K562 (cell line): ENCODE results near the gene SUN5. TPM values are rescaled to one million over a fixed set of nuclear protein-coding genes. Genes with fewer than 3 reads are reported as not detected.

Source experiments
- ATAC-seq: fragments of 200-7000 bp; cut with Tn5 transposase; 3 replicates; pipeline ENCODE4 v1.9.1; 2020; ENCODE audit warnings: moderate library complexity
- BruUV-seq: library from RNA; stranded (reverse); fragments of 400-500 nt; replicated peaks from 2 replicates; lab custom pipeline; 2021; lab: Mats Ljungman, UMichigan
- CTCF ChIA-PET: fragments of 300-600 bp; formaldehyde crosslinking; extraction: SDS; loops from one replicate; lab custom pipeline; 2021; ENCODE audit warnings: low intra/inter-chr PET ratio; lab: Yijun Ruan, JAX
- POLR2A ChIA-PET: fragments of 300-600, 350-650 bp; sonication (Branson Sonifier 250); formaldehyde crosslinking; extraction: SDS; loops from one replicate; lab custom pipeline; 2021; ENCODE audit warnings: antibody characterized with exemption, inconsistent platforms; lab: Yijun Ruan, JAX
- DNase-seq, 4 experiments: peaks; one replicate each; pipeline versions ENCODE4 v3.0.0 to v3.0.0-alpha.2; 2011 to 2018; ENCODE audit warnings: low spot score in 3 of 4, mixed read lengths in 3 of 4; ENCODE audit errors: extremely low read depth in 1 of 4
- FAIRE-seq: peaks from 2 replicates; lab custom pipeline; 2011; peaks lifted over from hg19 to GRCh38; lab: Jason Lieb, UNC
- H2AFZ ChIP-seq: 2 replicates; pipeline ENCODE4 v1.6.0; 2011; ENCODE audit warnings: low read depth, low read length, control low read depth, inconsistent platforms
- H3K27ac ChIP-seq: fragments of 200-600 bp; 3 replicates; pipeline ENCODE4 v1.8.0; 2011; ENCODE audit warnings: low read depth, mild to moderate bottlenecking, control low read depth, inconsistent platforms, low read length, moderate library complexity, mixed read lengths; ENCODE audit errors: extremely low read depth
- H3K27me3 ChIP-seq, 2 experiments: fragments of 300-600 bp in 1 of 2; 2 replicates in 1 of 2; 3 replicates in 1 of 2; pipeline versions ENCODE4 v1.6.0 to v1.8.0; 2011; ENCODE audit warnings: inconsistent platforms in 2 of 2, low read length in 2 of 2, mild to moderate bottlenecking in 1 of 2, mixed read lengths in 1 of 2, moderate library complexity in 1 of 2; ENCODE audit not compliant: control insufficient read depth in 2 of 2, insufficient read depth in 2 of 2
- H3K36me3 ChIP-seq: fragments of 300-600 bp; 3 replicates; pipeline ENCODE4 v1.8.0; 2011; ENCODE audit warnings: mild to moderate bottlenecking, low read length, inconsistent platforms; ENCODE audit not compliant: control insufficient read depth, insufficient read depth
- H3K4me1 ChIP-seq, 2 experiments: fragments of 200-600 bp in 1 of 2; replicated peaks in 1 of 2; 2 replicates in 1 of 2; 3 replicates in 1 of 2; pipeline versions ENCODE4 v1.5.1 to v1.8.0; 2011; ENCODE audit warnings: inconsistent platforms in 2 of 2, low read length in 2 of 2, mild to moderate bottlenecking in 1 of 2, mixed read lengths in 1 of 2, moderate library complexity in 1 of 2; ENCODE audit not compliant: control insufficient read depth in 2 of 2, insufficient read depth in 2 of 2
- H3K4me2 ChIP-seq: 2 replicates; pipeline ENCODE4 v1.6.1; 2011; ENCODE audit warnings: low read length, control low read depth, inconsistent platforms, mixed read lengths; ENCODE audit not compliant: insufficient read depth
- H3K4me3 ChIP-seq: fragments of 200-600 bp; sonication (generic), shearing (Covaris generic); 2 replicates; pipeline ENCODE4 v1.5.1; 2016; ENCODE audit warnings: control low read depth, inconsistent platforms
- H3K79me2 ChIP-seq: fragments of 200-600 bp; 3 replicates; pipeline ENCODE4 v1.8.0; 2011; ENCODE audit warnings: low read length, inconsistent platforms; ENCODE audit not compliant: control insufficient read depth, insufficient read depth
- H3K9ac ChIP-seq, 2 experiments: 2 replicates each; pipeline versions ENCODE4 v1.6.0 to v1.6.1; 2011; ENCODE audit warnings: low read depth in 2 of 2, low read length in 2 of 2, control low read depth in 1 of 2, inconsistent platforms in 1 of 2, mild to moderate bottlenecking in 1 of 2, mixed read lengths in 1 of 2; ENCODE audit not compliant: insufficient read depth in 1 of 2
- H3K9me1 ChIP-seq: one replicate; pipeline ENCODE4 v1.6.0; 2011; ENCODE audit warnings: inconsistent platforms, mild to moderate bottlenecking, low read length, moderate library complexity; ENCODE audit not compliant: control insufficient read depth, insufficient read depth
- H3K9me3 ChIP-seq: replicated peaks from 2 replicates; pipeline ENCODE4 v1.5.1; 2011; ENCODE audit warnings: low read depth, low read length, inconsistent platforms; ENCODE audit not compliant: control insufficient read depth, insufficient read depth
- H4K20me1 ChIP-seq: replicated peaks from 2 replicates; pipeline ENCODE4 v1.6.1; 2011; ENCODE audit warnings: low read length, inconsistent platforms, mixed read lengths; ENCODE audit not compliant: control insufficient read depth, insufficient read depth
- BCOR ChIP-seq: fragments of 450-650 bp; IDR thresholded peaks from 2 replicates; pipeline ENCODE4 v1.6.1; 2016
- BRD9 ChIP-seq: fragments of 450-650 bp; IDR thresholded peaks from 2 replicates; pipeline ENCODE4 v1.6.1; 2018; ENCODE audit warnings: low read depth; ENCODE audit not compliant: partially characterized antibody
- DNMT1 ChIP-seq: fragments of 450-650 bp; IDR thresholded peaks from 2 replicates; pipeline ENCODE4 v1.6.1; 2016; ENCODE audit warnings: antibody characterized with exemption, mild to moderate bottlenecking
- NCOA4 ChIP-seq: fragments of 450-650 bp; IDR thresholded peaks from 2 replicates; pipeline ENCODE4 v1.6.1; 2018; ENCODE audit warnings: mild to moderate bottlenecking; ENCODE audit not compliant: partially characterized antibody
- RBM25 ChIP-seq: fragments of 200-400 bp; formaldehyde crosslinking; IDR thresholded peaks from 2 replicates; pipeline ENCODE4 v1.6.1; 2018; ENCODE audit warnings: low read length, low read depth, moderate library complexity; ENCODE audit not compliant: severe bottlenecking
- SMARCA5 ChIP-seq: fragments of 450-650 bp; IDR thresholded peaks from 2 replicates; pipeline ENCODE4 v1.6.1; 2016
- SOX6 ChIP-seq: fragments of 450-650 bp; IDR thresholded peaks from 2 replicates; pipeline ENCODE4 v1.6.1; 2014; ENCODE audit warnings: mild to moderate bottlenecking
- SPI1 ChIP-seq: IDR thresholded peaks from 2 replicates; pipeline ENCODE4 v1.6.1; 2011; ENCODE audit warnings: low read depth, low read length, control low read depth, borderline replicate concordance
- ZFP36 ChIP-seq: fragments of 150-350 bp; IDR thresholded peaks from 2 replicates; pipeline ENCODE4 v1.6.1; 2018; ENCODE audit warnings: low read length, low read depth; ENCODE audit not compliant: partially characterized antibody
- WGBS: fragments of 100-300 bp; shearing (Covaris generic); methylation state at CpG from one replicate; pipeline ENCODE4 v1.1.6; 2016; ENCODE audit warnings: low coverage, mixed read lengths; ENCODE audit not compliant: insufficient coverage; ENCODE audit errors: missing lambda C conversion rate; 5-methylcytosine and 5-hydroxymethylcytosine counted together
- in situ Hi-C: fragments of 300-500 bp; cut with MboI; formaldehyde crosslinking; loops from 4 replicates; pipeline ENCODE4 v1.15.0; 2018; ENCODE audit warnings: inconsistent platforms, mixed read lengths
- intact Hi-C: fragments of 100-400 bp; cut with micrococcal nuclease; formaldehyde crosslinking; loops from 2 replicates; pipeline ENCODE4 v1.14.2; 2022
- polyA plus RNA-seq, 8 experiments: library from polyadenylated mRNA; depleted of rRNA in 4 of 8; stranded (reverse) in 5 of 8; unstranded in 3 of 8; fragments of >200 nt; fragmentation: Nextera tagmentation in 2 of 8; fragmentation: Illumina TruSeq in 1 of 8; extraction: Ambion mirVana in 2 of 8; extraction: Trizol in 1 of 8; gene quantifications; 2 replicates each; pipeline versions ENCODE4 v1.2.1 to v1.2.3, GENCODE V29; 2011 to 2014; ENCODE audit warnings: inconsistent platforms in 1 of 8, missing spikeins in 1 of 8
- total RNA-seq, 7 experiments: library from RNA; depleted of rRNA in 6 of 7; stranded (reverse); fragments of >200 nt in 6 of 7; fragmentation: Illumina TruSeq in 2 of 7; extraction: Trizol in 2 of 7; gene quantifications; 2 replicates each; pipeline versions ENCODE4 v1.2.1 to v1.2.3, GENCODE V29; 2011 to 2021; ENCODE audit warnings: low replicate concordance in 1 of 7

SUN5 gene
- total and polyA plus RNA-seq, 9 of the 15 experiments (the other 6 are each of a cell fraction or from before 2014, with no cell fraction given): not detected

DNA sequence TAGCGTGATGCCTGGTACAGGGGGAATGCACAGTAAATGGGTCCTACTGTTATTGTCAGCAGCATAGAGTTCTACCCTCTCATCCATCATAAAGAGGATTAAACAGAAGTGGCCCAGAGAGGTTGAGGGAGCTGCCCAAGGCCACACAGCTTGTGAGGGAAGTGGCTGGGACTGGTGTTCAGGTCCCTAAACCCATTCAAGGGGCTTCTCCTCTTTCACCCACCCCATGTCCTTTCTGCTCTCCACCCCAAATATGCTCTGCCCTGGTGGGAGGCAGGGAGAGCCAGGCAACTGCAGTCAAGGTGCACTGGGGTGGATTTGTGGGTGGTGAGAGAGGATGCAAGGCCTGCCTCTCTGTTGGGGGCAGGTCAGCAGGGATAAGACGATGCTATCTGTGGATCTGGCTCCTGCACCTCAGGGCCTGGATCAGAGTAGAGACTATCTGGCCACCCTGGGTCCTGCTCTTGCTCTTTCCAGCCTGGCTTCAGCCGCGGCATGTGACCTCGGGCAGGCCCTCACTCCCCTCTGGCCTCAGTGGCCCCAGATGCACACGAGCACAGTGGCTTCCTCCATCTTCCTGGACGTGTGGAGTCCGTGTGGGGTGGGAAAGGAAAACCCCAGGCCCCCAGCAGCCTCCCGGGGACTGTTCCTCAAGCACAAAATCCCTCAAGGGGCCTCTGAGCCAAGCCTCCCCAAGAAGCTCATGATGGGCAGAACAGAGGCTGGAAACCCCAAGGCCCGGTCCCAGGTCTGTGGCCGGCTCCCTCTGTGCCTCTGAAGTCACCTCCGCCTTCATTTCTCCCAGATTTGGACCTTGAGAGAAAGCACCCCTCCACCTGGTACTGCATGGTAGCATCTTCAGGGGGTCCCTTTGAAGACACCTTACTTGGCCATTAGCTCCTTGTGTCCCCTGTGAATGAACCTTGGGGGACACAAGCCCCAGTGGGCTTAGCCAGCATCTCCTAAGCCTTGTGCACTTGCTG, 23.8 kb upstream of the SUN5 start:
- Histone ChIP-seq H4K20me1 (no peaks in the 10 kb centered on the region; the same call in 1 of the 2 replicates), H3K9me1 (no peaks in the 10 kb centered on the region), H3K36me3 (no peaks in the 10 kb centered on the region), H3K27ac (no peak overlapping the region), H3K4me1 (peaks cover 0 to 3% of the 10 kb centered on the region in 2 experiments; a peak in 1 of 5 replicates), H3K9me3 (no peaks in the 10 kb centered on the region), H3K9ac (no peak overlapping the region; a peak in 1 of 4 replicates), H3K27me3 (no peaks in the 10 kb centered on the region; a peak in 2 of 5 replicates), H3K4me3 (no peak overlapping the region), H3K79me2 (no peaks in the 10 kb centered on the region), H3K4me2 (no peak overlapping the region), H2AFZ (no peak overlapping the region)
- DNase-seq (no peak), ATAC-seq (no peak), FAIRE-seq (no peak)
- in situ Hi-C loops (no loop called here), intact Hi-C loops (no loop called here)
- CTCF ChIA-PET: no interaction called here
- TF ChIP-seq ZFP36 (peak; percentile 66), NCOA4 (no peak), BRD9 (peak; percentile 49), SPI1 (no peak), SMARCA5 (peak; percentile 38; the same call in 1 of the 2 replicates), SOX6 (no peak), DNMT1 (no peak), RBM25 (peak; percentile 49), BCOR (0 out of 2 replicates have a peak, but pooled peaks have one; percentile 3)
- POLR2A ChIA-PET: interaction anchor here (0.6 kb wide), 2 partner anchors 9 to 823 kb away, joined by 3 read pairs; no protein-coding TSS in a partner anchor
- no TSS peak for BruUV-seq
- WGBS: 0% methylated on average over 11 of the region's 12 CpGs
